Measurements from ENCODE around the gene YPEL1.

The YPEL1 gene

DNA sequence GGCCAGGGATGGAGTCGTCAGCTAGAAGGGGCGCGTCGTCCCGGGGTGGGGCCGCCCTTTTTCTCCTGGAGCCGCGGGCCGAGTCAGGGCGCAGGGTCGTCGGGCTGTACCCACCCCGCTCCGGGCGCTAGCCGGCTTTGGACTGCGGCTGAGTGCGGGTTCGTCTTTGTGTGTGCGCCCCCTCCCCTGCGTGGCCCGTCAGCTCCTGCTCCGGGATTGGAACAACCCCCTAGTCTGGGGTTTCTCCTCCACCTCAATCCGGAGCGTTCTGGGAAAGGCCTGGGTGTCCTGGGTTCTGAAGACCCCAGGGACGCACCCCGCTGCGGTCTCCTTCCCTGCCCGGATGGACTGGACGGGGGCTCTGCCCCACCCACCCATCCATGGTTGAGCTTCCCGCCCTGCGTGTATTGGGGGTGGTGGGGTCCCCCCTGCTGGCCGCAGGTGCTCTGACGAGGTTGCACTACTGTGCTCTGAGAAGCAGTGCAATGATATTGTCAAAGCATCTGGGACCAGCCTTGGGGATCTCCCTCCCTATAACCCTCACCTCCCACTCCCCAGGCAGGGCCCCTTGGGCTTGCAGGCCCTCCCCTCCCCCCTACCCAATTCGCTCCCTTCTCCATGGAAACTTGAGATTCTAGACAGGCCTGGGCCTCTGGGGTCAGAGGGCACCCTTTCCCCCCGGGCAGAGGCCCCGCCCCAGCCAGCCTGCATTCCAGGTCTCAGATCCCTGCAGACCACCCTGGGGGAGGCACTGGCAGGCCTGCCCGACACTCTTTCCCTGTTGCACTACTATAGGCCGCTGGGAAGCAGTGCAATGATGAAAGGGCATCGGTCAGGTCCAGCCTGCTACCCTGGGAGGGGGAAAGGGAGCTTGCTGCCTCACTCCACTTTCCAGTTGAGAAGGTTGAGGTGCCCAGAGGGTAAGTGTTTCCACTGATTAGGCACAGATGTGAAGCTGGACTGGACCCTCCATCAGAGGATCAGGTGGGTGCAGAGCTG lies 82.7 kb downstream of the YPEL1 start:
- no peak for DNase-seq (ENCODE audit: low spot score)

DNA sequence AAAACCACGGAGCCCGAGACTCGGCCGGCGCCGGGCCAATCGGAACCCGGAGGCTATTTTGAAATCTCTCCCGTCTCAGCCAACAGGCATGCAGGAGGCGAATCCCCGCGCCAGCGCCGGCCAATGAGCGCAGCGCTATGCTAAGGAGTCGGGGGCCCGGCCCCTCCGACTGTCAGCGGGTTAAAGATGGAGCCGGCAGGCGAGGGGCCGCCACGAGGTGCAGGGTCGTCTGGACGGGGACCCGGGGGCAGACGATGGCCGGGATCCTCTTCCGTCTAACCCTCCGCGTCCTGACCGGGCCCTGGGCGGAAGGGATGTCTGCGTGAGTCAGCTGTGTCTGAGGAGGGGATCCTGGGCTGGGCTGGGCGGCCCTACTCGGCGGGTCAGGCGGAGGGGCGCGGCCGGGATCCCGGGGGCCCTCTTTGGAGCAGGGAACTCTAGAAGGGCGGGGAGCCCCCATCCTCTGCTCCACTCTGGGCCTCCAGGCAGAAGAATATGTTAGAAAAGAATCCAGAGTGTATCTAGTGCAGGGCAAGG lies 83.5 kb downstream of the YPEL1 start:
- DNase-seq (ENCODE audit: low spot score): peak; percentile 95

DNA sequence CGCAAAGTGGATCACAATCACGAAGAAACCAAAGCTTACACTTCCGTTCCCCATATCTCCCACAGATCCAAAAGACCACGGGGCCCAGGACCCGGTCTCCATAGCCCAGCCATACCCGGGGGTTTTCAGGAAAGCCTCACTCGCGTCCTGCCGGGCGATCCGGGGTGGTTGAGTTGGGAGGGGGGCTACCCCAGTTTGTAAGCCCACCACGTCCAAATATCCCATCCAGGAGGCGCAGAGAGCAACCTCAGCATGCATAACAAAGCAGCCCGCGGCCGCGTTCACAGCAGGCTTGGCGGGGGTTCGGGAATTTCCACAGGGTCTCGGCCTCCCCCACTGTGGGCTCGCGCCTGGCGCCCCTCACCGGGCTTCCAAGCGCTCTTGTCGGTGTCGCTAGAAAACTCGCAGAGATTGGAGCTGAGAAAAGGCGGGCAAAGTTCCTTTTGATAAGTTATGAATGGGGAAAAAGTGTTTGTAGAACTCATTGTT lies 84.0 kb downstream of the YPEL1 start:
- DNase-seq (ENCODE audit: low spot score): no peak

DNA sequence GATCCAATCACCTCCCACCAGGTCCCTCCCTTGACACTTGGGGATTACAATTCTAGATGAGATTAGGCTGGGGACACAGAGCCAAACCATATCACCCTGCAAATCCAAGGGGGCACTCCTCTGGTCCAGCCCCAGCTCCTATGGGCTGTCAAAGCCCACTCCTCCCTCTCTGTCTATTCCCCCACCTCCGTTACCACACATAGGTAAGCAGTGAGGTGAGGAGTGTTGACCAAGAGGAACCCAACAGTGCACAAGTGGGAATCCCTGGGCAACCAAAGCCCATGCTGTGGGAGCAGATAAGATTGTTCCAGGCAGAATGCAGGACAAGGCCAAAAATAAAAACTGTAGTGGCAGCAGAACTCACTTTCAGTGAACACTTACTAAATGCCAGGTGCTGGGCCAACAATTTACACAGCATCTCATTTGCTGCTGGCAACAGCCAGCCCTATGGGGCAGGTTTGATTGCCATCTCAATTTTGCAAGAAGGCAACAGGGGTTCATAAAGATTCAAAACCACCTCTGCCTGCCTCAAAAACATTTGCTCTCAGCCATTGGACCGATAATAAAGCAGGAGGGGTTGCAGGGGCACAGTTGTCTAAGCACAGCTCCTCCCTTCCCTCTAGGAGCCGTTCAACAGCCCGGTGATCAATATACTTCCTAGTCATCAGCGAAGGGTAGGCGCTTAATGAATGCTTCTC lies 84.6 kb downstream of the YPEL1 start:
- no peak for DNase-seq (ENCODE audit: low spot score)

DNA sequence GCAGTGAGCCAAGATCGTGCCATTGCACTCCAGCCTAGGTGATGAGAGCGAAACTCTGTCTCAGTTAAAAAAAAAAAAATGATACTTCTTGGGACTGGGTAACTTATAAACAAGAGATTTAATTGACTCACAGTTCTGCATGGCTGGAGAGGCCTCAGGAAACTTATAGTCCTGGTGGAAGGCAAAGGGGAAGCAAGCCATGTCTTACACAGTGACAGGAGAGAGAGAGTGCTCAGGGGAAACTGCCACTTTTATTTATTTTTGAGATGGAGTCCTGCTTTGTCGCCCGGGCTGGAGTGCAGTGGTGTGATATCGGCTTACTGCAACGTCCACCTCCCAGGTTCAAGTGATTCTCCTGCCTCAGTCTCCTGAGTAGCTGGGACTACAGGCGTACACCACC lies 85.3 kb downstream of the YPEL1 start:
- DNase-seq (ENCODE audit: low spot score): no peak
